ENCODE data around the gene ARF1.

Gene ARF1

DNA sequence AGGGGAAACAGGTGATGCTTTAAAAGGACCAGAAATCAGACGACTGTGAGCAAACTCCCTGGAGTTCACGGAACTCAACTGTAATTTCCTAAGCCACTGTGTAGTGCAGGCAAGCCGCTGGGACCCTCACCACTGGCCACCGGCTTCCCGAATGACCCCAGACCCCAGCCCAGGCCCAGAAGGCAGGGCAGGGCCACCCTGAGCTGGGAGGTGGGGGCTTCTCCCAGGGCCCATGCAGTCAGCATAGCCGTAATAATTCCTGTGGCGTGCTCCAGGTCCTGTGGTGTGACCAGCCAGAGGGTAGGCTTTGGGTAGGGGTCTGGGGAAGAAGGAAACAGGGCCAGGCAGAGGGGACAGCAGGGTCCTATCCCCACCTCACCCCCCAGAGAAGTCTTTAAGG lies 3.5 kb upstream of the ARF1 start:
- no peak overlapping the region for H3K4me3 ChIP-seq (ENCODE audit: low read length)
- H3K27ac ChIP-seq (ENCODE audit: low read length) = no peak overlapping the region
- peaks cover 17% of the 10 kb centered on the region for H3K27me3 ChIP-seq (ENCODE audit: control insufficient read depth, insufficient read depth, low read length)
- 0 out of 2 replicates have a peak, but pooled peaks cover 4% of the 10 kb centered on the region for H3K4me1 ChIP-seq (ENCODE audit: control insufficient read depth, insufficient read depth, low read length)
- no CpG with 5 or more reads among the region's 7 CpGs for whole genome bisulfite sequencing (ENCODE audit: insufficient coverage, insufficient read length)
- no peaks in the 10 kb centered on the region for H3K36me3 ChIP-seq (ENCODE audit: control insufficient read depth, insufficient read depth, low read length)
- H3K9me3 ChIP-seq (ENCODE audit: control insufficient read depth, insufficient read depth, low read length) = no peaks in the 10 kb centered on the region
- no peak for DNase-seq (ENCODE audit: low read depth, low spot score)

DNA sequence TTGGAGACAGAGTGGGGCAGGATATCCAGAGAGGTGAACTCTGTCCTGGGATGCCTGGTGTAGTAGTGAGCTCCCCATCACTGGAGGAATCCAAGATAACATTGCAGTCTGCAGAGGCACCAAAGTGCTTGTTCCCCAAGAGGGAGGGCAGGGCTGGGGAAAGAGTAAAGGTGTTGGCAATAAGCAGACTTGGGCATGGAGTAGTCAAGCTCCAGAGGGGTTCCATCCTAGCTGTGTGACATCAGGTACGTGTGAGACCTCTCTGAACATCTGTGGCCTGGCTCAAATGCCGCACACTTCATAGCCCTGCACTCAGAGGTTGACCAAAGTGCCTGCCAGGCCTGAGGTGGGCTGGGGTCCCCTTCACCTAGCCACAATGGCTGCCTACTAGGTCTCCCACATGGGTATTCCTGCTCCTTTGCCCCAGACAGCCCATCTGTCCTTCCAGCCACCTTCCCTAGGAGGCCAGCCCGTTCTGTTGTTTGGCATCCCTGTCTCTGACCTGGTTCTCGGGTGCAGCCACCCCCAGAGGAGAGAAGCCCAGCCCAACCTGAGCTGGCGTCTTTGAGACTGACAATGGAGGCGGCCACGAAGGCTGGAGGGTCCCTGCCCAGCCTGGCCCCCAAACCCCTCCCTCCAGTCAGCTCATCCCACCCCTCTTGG lies 2.8 kb upstream of the ARF1 start:
- H3K27ac ChIP-seq (ENCODE audit: low read length) = no peak overlapping the region
- H3K9me3 ChIP-seq (ENCODE audit: control insufficient read depth, insufficient read depth, low read length) = no peaks in the 10 kb centered on the region
- no peak for DNase-seq (ENCODE audit: low read depth, low spot score)
- no peak overlapping the region for H3K4me3 ChIP-seq (ENCODE audit: low read length)
- peaks cover 15% of the 10 kb centered on the region for H3K27me3 ChIP-seq (ENCODE audit: control insufficient read depth, insufficient read depth, low read length)
- no peaks in the 10 kb centered on the region for H3K36me3 ChIP-seq (ENCODE audit: control insufficient read depth, insufficient read depth, low read length)
- WGBS (ENCODE audit: insufficient coverage, insufficient read length) = no CpG with 5 or more reads among the region's 7 CpGs
- peaks cover 5% of the 10 kb centered on the region; the same call in 1 of the 2 replicates for H3K4me1 ChIP-seq (ENCODE audit: control insufficient read depth, insufficient read depth, low read length)

DNA sequence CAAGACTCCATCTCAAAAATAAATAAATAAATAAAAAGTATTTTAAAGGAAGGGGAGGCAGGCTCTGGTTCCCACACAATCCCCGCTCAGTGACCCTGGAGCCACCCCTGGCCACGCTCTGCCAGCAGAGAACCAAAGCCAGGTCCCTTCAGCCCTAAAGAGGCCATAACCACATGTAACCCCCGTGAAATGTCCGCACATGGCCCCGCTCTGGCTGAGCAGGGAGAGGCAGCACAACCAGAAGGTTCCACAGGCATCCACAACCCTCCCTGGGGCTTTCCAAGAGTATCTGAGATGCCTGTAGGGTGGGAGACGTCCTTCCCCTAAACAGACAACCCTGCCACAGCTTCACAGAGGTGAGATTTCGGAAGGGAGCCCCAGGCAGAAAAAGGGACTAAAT lies 1.4 kb upstream of the ARF1 start:
- WGBS (ENCODE audit: insufficient coverage, insufficient read length) = no CpG with 5 or more reads among the region's 7 CpGs
- no peak for DNase-seq (ENCODE audit: low read depth, low spot score)
- peaks cover 9% of the 10 kb centered on the region for H3K27me3 ChIP-seq (ENCODE audit: control insufficient read depth, insufficient read depth, low read length)
- no peaks in the 10 kb centered on the region for H3K36me3 ChIP-seq (ENCODE audit: control insufficient read depth, insufficient read depth, low read length)
- no peaks in the 10 kb centered on the region for H3K9me3 ChIP-seq (ENCODE audit: control insufficient read depth, insufficient read depth, low read length)
- H3K4me1 ChIP-seq (ENCODE audit: control insufficient read depth, insufficient read depth, low read length) = peaks cover 5% of the 10 kb centered on the region; the same call in 1 of the 2 replicates
- no peak overlapping the region for H3K4me3 ChIP-seq (ENCODE audit: low read length)
- no peak overlapping the region for H3K27ac ChIP-seq (ENCODE audit: low read length)

DNA sequence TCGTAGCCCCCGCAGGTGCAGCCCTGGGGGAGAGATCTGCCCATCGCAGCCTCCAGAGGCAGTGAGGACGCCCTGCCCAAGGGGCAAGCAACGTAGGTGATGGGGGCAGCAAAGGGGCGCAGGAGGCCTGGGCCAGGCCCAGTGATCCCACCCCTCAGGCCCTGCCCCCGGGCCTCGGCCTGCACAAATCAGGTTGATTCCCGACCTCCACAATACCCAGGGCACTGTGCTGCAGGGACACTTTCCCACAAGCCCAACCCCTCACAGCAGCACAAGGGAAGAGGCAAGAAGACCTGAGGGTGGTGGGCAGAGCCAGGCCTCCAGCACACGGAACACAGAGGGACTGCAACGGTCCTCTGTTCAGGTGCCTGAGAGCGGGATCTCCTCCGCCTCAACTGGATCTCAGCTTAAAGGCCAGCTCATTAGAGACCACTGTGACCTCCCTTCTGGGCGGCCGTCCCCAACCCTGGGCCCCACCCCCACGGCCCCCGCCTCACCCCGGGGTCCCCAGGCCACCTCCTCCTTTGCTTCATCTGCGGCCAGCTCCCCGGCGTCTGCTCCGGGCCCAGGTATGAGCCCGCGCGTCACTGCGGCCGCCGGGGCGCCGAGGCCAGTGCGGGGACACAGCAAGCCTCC lies 812 bp upstream of the ARF1 start:
- H3K9me3 ChIP-seq (ENCODE audit: control insufficient read depth, insufficient read depth, low read length) = no peaks in the 10 kb centered on the region
- WGBS (ENCODE audit: insufficient coverage, insufficient read length) = no CpG with 5 or more reads among the region's 31 CpGs
- H3K4me1 ChIP-seq (ENCODE audit: control insufficient read depth, insufficient read depth, low read length) = peaks cover 5% of the 10 kb centered on the region; the same call in 1 of the 2 replicates
- H3K27me3 ChIP-seq (ENCODE audit: control insufficient read depth, insufficient read depth, low read length) = peaks cover 7% of the 10 kb centered on the region; the same call in 1 of the 2 replicates
- H3K27ac ChIP-seq (ENCODE audit: low read length) = no peak overlapping the region
- H3K36me3 ChIP-seq (ENCODE audit: control insufficient read depth, insufficient read depth, low read length) = no peaks in the 10 kb centered on the region
- H3K4me3 ChIP-seq (ENCODE audit: low read length) = peak overlapping the region; percentile 64; the same call in 1 of the 2 replicates
- no peak for DNase-seq (ENCODE audit: low read depth, low spot score)

DNA sequence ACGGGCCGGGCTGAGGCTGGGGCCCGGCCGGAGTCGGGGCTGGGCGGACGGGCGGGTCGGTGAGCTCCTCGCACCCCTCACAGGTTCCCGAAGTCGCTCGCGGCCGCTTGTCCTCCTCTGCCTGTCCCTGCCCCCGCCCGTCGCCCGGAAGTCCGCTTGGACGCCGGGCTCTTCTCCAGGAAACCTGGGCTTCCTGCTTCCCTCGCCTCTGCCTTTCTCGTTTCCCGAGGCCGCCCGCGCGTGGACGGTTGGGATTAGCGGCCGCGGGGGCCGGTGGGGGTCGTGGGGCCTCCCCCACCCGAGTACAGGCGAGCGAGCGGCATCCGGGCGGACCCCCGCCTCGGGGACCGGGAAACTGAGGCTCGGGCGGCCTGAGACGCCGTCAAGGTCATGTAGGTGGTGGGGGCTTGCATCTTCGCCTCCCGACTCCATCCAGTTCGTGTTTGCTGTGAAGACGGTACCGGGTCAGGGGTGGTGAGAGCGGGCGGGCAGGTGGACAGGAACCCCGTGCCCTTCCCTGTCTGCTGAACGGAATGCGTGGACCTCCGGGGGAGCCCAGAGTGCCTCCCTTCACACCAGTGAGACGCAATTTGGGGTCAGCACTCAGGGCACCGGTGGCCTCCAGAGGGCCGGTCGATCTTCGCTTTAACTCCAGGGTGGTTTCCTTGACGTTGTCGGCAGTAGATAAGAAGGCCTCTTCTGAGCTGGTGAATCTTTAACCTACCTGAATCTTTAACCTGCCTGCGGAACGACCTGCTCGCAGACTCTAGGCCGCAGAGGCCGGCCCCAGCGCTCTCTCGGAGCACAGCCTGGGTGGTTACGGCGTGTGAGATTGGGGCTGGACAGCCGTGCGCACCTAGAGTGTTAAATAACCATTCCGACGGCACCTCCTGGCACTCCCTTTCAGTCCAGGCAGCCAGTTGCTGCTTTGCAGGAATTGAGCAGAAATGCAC lies 686 bp downstream of the ARF1 start:
- Histone ChIP-seq H3K36me3 (ENCODE audit: control insufficient read depth, insufficient read depth, low read length) (0 out of 2 replicates have a peak, but pooled peaks cover 3% of the 10 kb centered on the region), H3K4me1 (ENCODE audit: control insufficient read depth, insufficient read depth, low read length) (peaks cover 5% of the 10 kb centered on the region; the same call in 1 of the 2 replicates), H3K27me3 (ENCODE audit: control insufficient read depth, insufficient read depth, low read length) (peaks cover 4% of the 10 kb centered on the region; the same call in 1 of the 2 replicates), H3K9me3 (ENCODE audit: control insufficient read depth, insufficient read depth, low read length) (no peaks in the 10 kb centered on the region), H3K27ac (ENCODE audit: low read length) (no peak overlapping the region), H3K4me3 (ENCODE audit: low read length) (peak overlapping the region; percentile 94)
- no CpG with 5 or more reads among the region's 79 CpGs for WGBS (ENCODE audit: insufficient coverage, insufficient read length)
- DNase-seq (ENCODE audit: low read depth, low spot score) = no peak

DNA sequence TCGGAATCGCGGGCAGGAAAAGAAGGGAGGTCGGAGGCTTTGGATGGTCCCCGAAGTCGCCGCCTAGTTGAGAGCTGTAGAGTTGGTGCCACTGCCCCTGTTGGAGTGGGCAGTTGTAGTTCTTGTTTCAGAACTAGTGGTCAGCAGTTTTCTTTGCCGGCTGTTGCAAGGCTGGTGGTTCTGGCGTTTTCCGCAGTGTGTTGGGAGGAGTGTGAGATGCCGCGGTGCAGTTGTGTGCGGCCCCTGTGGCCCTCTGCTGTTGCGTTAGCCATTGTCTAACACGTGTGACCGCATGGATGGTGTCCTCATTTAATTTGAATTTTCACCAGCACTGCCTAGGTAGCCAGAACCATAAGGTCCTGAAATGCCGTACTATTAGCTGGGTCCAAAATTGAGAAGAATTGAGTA lies 1.4 kb downstream of the ARF1 start:
- Histone ChIP-seq H3K4me1 (ENCODE audit: control insufficient read depth, insufficient read depth, low read length) (peaks cover 5% of the 10 kb centered on the region; the same call in 1 of the 2 replicates), H3K4me3 (ENCODE audit: low read length) (peak overlapping the region; percentile 94; the same call in 1 of the 2 replicates), H3K27ac (ENCODE audit: low read length) (no peak overlapping the region), H3K36me3 (ENCODE audit: control insufficient read depth, insufficient read depth, low read length) (0 out of 2 replicates have a peak, but pooled peaks cover 4% of the 10 kb centered on the region), H3K27me3 (ENCODE audit: control insufficient read depth, insufficient read depth, low read length) (peaks cover 4% of the 10 kb centered on the region; the same call in 1 of the 2 replicates), H3K9me3 (ENCODE audit: control insufficient read depth, insufficient read depth, low read length) (no peaks in the 10 kb centered on the region)
- DNase-seq (ENCODE audit: low read depth, low spot score) = no peak
- WGBS (ENCODE audit: insufficient coverage, insufficient read length) = no CpG with 5 or more reads among the region's 17 CpGs

DNA sequence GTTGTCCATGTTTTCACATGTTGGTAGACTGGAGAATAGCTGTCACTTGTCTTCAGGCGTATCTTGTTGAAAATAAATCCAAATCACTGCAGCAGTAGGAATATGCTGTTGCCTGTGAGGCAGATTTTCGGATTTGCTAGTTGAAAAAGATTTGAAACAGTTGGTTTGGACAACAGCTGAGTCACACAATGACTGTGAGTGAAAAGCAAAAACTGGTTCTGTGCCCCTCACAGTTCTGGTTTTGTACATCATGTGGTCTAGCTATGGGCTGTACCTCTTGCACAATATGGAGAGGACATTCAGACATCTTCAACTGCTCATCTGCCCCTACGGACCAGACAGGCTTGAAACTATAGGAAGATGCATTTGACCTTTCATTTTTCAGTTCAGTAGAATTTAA lies 1.8 kb downstream of the ARF1 start:
- H3K27ac ChIP-seq (ENCODE audit: low read length) = no peak overlapping the region
- peaks cover 4% of the 10 kb centered on the region; the same call in 1 of the 2 replicates for H3K27me3 ChIP-seq (ENCODE audit: control insufficient read depth, insufficient read depth, low read length)
- no peaks in the 10 kb centered on the region for H3K9me3 ChIP-seq (ENCODE audit: control insufficient read depth, insufficient read depth, low read length)
- H3K4me3 ChIP-seq (ENCODE audit: low read length) = peak overlapping the region; percentile 94; the same call in 1 of the 2 replicates
- peaks cover 5% of the 10 kb centered on the region; the same call in 1 of the 2 replicates for H3K4me1 ChIP-seq (ENCODE audit: control insufficient read depth, insufficient read depth, low read length)
- H3K36me3 ChIP-seq (ENCODE audit: control insufficient read depth, insufficient read depth, low read length) = 0 out of 2 replicates have a peak, but pooled peaks cover 5% of the 10 kb centered on the region
- no peak for DNase-seq (ENCODE audit: low read depth, low spot score)
- WGBS (ENCODE audit: insufficient coverage, insufficient read length) = no CpG with 5 or more reads among the region's 3 CpGs

DNA sequence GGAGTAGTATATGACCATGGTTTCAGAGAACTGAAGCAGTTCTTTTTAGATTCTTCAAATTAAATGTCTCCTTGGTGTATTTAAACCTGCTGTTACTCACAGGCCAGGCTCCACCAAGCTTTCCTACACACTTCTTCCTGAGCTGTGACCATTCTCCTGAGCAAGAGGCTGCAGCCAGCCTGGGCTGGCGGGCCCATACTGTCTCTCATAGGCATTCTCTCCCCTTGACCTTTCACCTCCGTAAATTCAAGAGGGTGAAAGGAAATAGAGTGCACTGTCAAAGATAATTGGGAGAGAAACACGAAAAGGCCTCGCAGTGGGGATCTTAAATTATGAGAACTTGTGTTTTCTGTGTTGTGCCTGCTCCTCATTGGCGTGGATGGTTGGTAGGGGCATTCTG lies 2.3 kb downstream of the ARF1 start:
- Histone ChIP-seq H3K4me1 (ENCODE audit: control insufficient read depth, insufficient read depth, low read length) (peaks cover 5% of the 10 kb centered on the region), H3K36me3 (ENCODE audit: control insufficient read depth, insufficient read depth, low read length) (peaks cover 6% of the 10 kb centered on the region; the same call in 1 of the 2 replicates), H3K4me3 (ENCODE audit: low read length) (no peak overlapping the region), H3K27ac (ENCODE audit: low read length) (no peak overlapping the region), H3K9me3 (ENCODE audit: control insufficient read depth, insufficient read depth, low read length) (no peaks in the 10 kb centered on the region), H3K27me3 (ENCODE audit: control insufficient read depth, insufficient read depth, low read length) (0 out of 2 replicates have a peak, but pooled peaks cover under 1% of the 10 kb centered on the region)
- no CpG with 5 or more reads among the region's 5 CpGs for WGBS (ENCODE audit: insufficient coverage, insufficient read length)
- no peak for DNase-seq (ENCODE audit: low read depth, low spot score)

DNA sequence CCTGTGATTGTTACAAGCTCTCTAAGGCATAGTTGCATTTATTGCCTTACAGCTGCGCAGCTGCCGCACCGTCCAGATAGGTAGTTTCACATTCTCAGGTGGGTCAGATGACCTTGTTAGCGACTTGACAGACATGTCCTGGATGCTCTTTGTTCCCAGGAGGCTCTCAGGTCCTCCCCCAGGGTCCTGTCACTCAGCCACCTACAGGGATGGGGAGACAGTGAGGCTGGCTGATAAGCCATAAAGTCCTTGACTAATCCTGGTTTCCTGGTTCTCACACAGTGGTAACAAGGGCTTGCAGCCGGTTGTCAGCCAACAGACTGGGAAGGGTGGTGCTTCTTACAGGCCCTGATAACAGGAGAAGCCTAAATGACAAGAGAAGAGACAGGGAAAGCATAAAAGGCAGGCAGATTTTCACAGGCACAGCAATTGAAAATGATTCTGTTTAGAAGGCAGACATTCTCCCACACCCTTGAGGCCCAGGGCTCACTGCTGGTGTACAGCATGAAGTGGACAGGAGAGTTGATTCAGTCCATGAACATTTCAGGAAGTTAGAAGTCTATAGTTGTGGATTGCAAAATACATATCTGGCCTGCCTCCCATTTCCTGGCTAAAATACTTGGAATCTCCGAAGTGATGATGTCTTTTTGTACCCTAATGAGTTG lies 2.9 kb downstream of the ARF1 start:
- H3K4me3 ChIP-seq (ENCODE audit: low read length) = no peak overlapping the region
- H3K27me3 ChIP-seq (ENCODE audit: control insufficient read depth, insufficient read depth, low read length) = no peaks in the 10 kb centered on the region
- no peak overlapping the region for H3K27ac ChIP-seq (ENCODE audit: low read length)
- H3K4me1 ChIP-seq (ENCODE audit: control insufficient read depth, insufficient read depth, low read length) = peaks cover 5% of the 10 kb centered on the region
- H3K36me3 ChIP-seq (ENCODE audit: control insufficient read depth, insufficient read depth, low read length) = peaks cover 8% of the 10 kb centered on the region; the same call in 1 of the 2 replicates
- DNase-seq (ENCODE audit: low read depth, low spot score) = no peak
- no CpG with 5 or more reads among the region's 6 CpGs for WGBS (ENCODE audit: insufficient coverage, insufficient read length)
- H3K9me3 ChIP-seq (ENCODE audit: control insufficient read depth, insufficient read depth, low read length) = no peaks in the 10 kb centered on the region
